PC-9 (cell line): ENCODE measurements around the gene TGM6. TPM values are rescaled to one million over a fixed set of nuclear protein-coding genes. Genes with fewer than 3 reads are reported as not detected.

Source experiments
- BruUV-seq: library from RNA; stranded (reverse); fragments of 400-500 nt; replicated peaks from 2 replicates; lab custom pipeline; 2021; lab: Mats Ljungman, UMichigan
- CTCF ChIA-PET: fragments of 300-600 bp; sonication (Branson Sonifier 250); formaldehyde crosslinking; loops from one replicate; lab custom pipeline; 2022; ENCODE audit warnings: antibody characterized with exemption; lab: Charles Lee
- POLR2A ChIA-PET: fragments of 300-600 bp; sonication (Branson Sonifier 250); formaldehyde crosslinking; loops from one replicate; lab custom pipeline; 2022; ENCODE audit warnings: antibody characterized with exemption; ENCODE audit not compliant: unreplicated experiment; lab: Charles Lee
- DNase-seq, 2 experiments: peaks; one replicate each; pipeline versions ENCODE4 v3.0.0 to v3.0.0-alpha.2; 2015 to 2022; ENCODE audit warnings: mixed read lengths in 1 of 2
- H2AFZ ChIP-seq: fragments of 200-600 bp; sonication (generic); 2 replicates; pipeline ENCODE4 v1.8.1; 2017; ENCODE audit warnings: antibody characterized with exemption
- H3F3A ChIP-seq: fragments of 200-600 bp; sonication (generic); 2 replicates; pipeline ENCODE4 v1.8.1; 2017; ENCODE audit warnings: antibody characterized with exemption, mild to moderate bottlenecking, low read depth; ENCODE audit not compliant: insufficient read depth
- H3K27ac ChIP-seq: fragments of 200-600 bp; sonication (generic); 2 replicates; pipeline ENCODE4 v1.6.1; 2016; ENCODE audit warnings: mixed run types
- H3K27me3 ChIP-seq: fragments of 200-600 bp; sonication (generic); 2 replicates; pipeline ENCODE4 v1.6.1; 2016; ENCODE audit warnings: low read depth, mixed run types; ENCODE audit not compliant: insufficient read depth
- H3K36me3 ChIP-seq: fragments of 200-600 bp; sonication (generic); 2 replicates; pipeline ENCODE4 v1.6.1; 2016; ENCODE audit warnings: low read depth, mixed run types
- H3K4me1 ChIP-seq: fragments of 200-600 bp; sonication (generic); replicated peaks from 2 replicates; pipeline ENCODE4 v1.6.1; 2016; ENCODE audit warnings: mixed run types; ENCODE audit not compliant: insufficient read depth
- H3K4me2 ChIP-seq: fragments of 200-600 bp; sonication (generic); 2 replicates; pipeline ENCODE4 v1.6.1; 2017; ENCODE audit warnings: mixed run types
- H3K4me3 ChIP-seq: fragments of 200-600 bp; sonication (generic); 2 replicates; pipeline ENCODE4 v1.6.1; 2016; ENCODE audit warnings: mixed run types
- H3K79me2 ChIP-seq: fragments of 200-600 bp; sonication (generic); 2 replicates; pipeline ENCODE4 v1.6.1; 2017; ENCODE audit warnings: low read depth, mixed run types
- H3K9me2 ChIP-seq: fragments of 200-600 bp; sonication (generic); 2 replicates; pipeline ENCODE4 v1.8.1; 2017; ENCODE audit warnings: mild to moderate bottlenecking; ENCODE audit not compliant: insufficient read depth
- H3K9me3 ChIP-seq: fragments of 200-600 bp; sonication (generic); 2 replicates; pipeline ENCODE4 v1.8.1; 2016; ENCODE audit warnings: low read depth; ENCODE audit not compliant: insufficient read depth
- H4K20me1 ChIP-seq: fragments of 200-600 bp; sonication (generic); 2 replicates; pipeline ENCODE4 v1.8.1; 2017; ENCODE audit not compliant: insufficient read depth
- CTCF ChIP-seq: fragments of 200-600 bp; sonication (generic); conservative IDR thresholded peaks from 2 replicates; pipeline ENCODE4 v1.6.1; 2017; ENCODE audit warnings: mixed run types, antibody characterized with exemption, mild to moderate bottlenecking, moderate library complexity
- EZH2 ChIP-seq: fragments of 200-600 bp; sonication (generic); IDR thresholded peaks from 2 replicates; pipeline ENCODE4 v1.8.0; 2017; ENCODE audit warnings: antibody characterized with exemption, low read depth
- intact Hi-C: fragments of 100-400 bp; cut with micrococcal nuclease; formaldehyde crosslinking; loops from one replicate; pipeline ENCODE4 v1.10.0; 2022; ENCODE audit not compliant: unreplicated experiment
- total RNA-seq: library from RNA; stranded (reverse); gene quantifications from 2 replicates; pipeline ENCODE4 v1.2.3, GENCODE V29; 2021

TGM6 gene
- total RNA-seq, 1 experiment from 2014 or later = not detected

DNA sequence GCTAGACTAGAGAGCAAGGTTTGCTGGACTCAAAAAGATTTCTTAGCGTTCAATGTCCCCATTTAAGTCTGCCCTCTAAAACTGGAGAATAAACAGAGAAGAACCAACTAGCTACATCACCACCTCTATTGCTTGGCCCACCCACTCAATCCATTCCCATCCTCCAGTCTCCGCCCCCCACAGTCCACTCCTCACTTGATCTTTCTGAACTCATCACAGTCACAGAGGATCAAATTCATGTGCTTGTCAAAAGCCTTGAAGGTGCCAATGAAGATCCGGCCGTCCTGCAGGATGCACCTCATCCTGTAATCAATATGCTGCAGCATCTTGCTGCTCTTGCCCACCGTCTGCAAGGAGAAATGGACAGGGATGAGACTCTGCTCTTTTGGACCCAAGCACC is 86.7 kb downstream of the TGM6 start:
- Histone ChIP-seq H3K9me2 (no peaks in the 10 kb centered on the region), H2AFZ (no peak overlapping the region), H3F3A (peaks cover 56% of the 10 kb centered on the region), H3K36me3 (peaks cover 62% of the 10 kb centered on the region), H3K79me2 (peaks cover 50% of the 10 kb centered on the region), H3K4me1 (peaks cover 21% of the 10 kb centered on the region), H3K9me3 (no peaks in the 10 kb centered on the region), H3K27me3 (no peaks in the 10 kb centered on the region), H3K4me3 (no peak overlapping the region), H3K27ac (no peak overlapping the region), H4K20me1 (peaks cover 53% of the 10 kb centered on the region), H3K4me2 (no peak overlapping the region)
- POLR2A ChIA-PET = no interaction called here
- intact Hi-C loops = no loop called here
- TF ChIP-seq CTCF (no peak), EZH2 (no peak)
- CTCF ChIA-PET = no interaction called here
- DNase-seq = no peak
- BruUV-seq = no TSS peak

- Histone ChIP-seq H3K27ac (no peak overlapping the region), H3K36me3 (peaks cover 48% of the 10 kb centered on the region), H3K27me3 (no peaks in the 10 kb centered on the region), H3K9me2 (no peaks in the 10 kb centered on the region), H2AFZ (no peak overlapping the region), H3K4me3 (peak overlapping the region; percentile 92; the same call in 1 of the 2 replicates), H4K20me1 (peaks cover 46% of the 10 kb centered on the region), H3K9me3 (no peaks in the 10 kb centered on the region), H3K4me1 (peaks cover 21% of the 10 kb centered on the region), H3K79me2 (peaks cover 50% of the 10 kb centered on the region), H3K4me2 (peak overlapping the region; percentile 100), H3F3A (peaks cover 43% of the 10 kb centered on the region)
- no TSS peak for BruUV-seq
- CTCF ChIA-PET = no interaction called here
- no peak for DNase-seq
- TF ChIP-seq CTCF = no peak
- TF ChIP-seq EZH2 = no peak
- intact Hi-C loops = no loop called here
- POLR2A ChIA-PET = interaction anchor here (0.6 kb wide), 1 partner anchor 9 kb away, joined by 3 read pairs; no protein-coding TSS in a partner anchor
These were observed 88.1 kb downstream of the TGM6 start for GRCh38 chr20:2468581-2469407.

GRCh38 chr20:2469991-2470422 is 89.3 kb downstream of the TGM6 start:
- H3F3A ChIP-seq = peaks cover 33% of the 10 kb centered on the region
- POLR2A ChIA-PET = interaction anchor here (0.6 to 1.7 kb wide), 8 partner anchors 46 to 528 kb away, joined by 3 to 28 read pairs (median 4); partner anchors contain the start of genes IDH3B and NOP56
- intact Hi-C loops = loop anchor here (1.0 kb wide), 1 partner anchor 177 kb away; no protein-coding TSS in a partner anchor

More at GRCh38 chr20:2469991-2470422, 89.3 kb downstream of the TGM6 start:
- H3K27me3 ChIP-seq = no peaks in the 10 kb centered on the region
- H3K36me3 ChIP-seq = peaks cover 36% of the 10 kb centered on the region
- no peaks in the 10 kb centered on the region for H3K9me3 ChIP-seq
- H4K20me1 ChIP-seq = peaks cover 46% of the 10 kb centered on the region
- H3K27ac ChIP-seq = peak overlapping the region; percentile 90
- no peak for TF ChIP-seq EZH2
- TF ChIP-seq CTCF = no peak
- H3K4me1 ChIP-seq = peaks cover 21% of the 10 kb centered on the region
- H3K4me3 ChIP-seq = peak overlapping the region; percentile 92
- peaks cover 50% of the 10 kb centered on the region for H3K79me2 ChIP-seq
- H3K9me2 ChIP-seq = no peaks in the 10 kb centered on the region
- BruUV-seq = no TSS peak
- peak overlapping the region; percentile 81 for H2AFZ ChIP-seq
- peak; percentile 29 to 37 for DNase-seq
- CTCF ChIA-PET = no interaction called here
- H3K4me2 ChIP-seq = peak overlapping the region; percentile 100
